ENCODE results near the gene SCRT2.

SCRT2 gene

DNA sequence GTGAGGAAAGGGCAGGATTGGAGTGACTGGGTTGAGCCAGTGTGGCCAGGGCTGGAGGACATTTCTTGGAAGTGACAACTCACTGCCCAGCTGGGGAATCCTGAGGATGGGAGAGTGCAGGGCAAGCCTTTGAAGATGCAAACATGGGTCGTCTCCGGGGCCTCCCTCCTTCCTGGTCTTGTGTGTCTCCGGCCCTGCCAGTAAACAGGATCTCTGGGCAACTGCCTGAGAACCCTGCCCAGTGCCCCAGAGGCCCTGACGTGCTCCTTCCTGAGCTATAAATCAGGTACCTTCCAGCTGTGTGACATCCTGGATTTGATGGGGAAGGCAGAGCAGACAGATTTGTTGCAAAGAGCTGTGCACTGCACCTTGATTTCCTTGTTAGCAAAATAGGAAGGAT lies 52.6 kb downstream of the SCRT2 start:
- DNase-seq = no peak

DNA sequence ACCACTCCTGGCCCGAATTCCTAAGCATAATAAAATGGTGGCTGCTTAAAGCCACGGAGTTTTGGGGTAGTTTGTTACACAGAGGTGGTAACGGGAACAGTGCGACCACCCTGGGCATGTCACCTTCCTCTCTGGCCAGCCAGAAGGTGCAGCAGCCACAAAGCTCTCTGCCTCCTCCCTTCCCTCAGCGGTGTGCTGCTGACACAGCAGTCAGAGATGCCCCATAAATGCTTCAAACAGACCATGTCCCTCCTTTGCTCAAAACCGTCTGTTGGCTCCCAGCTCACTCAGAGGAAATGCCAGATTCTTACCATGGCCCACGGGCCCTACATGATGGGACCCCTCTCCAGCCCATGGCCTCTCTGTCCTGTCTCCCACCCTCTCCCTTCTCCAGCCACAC lies 53.4 kb downstream of the SCRT2 start:
- DNase-seq = no peak

DNA sequence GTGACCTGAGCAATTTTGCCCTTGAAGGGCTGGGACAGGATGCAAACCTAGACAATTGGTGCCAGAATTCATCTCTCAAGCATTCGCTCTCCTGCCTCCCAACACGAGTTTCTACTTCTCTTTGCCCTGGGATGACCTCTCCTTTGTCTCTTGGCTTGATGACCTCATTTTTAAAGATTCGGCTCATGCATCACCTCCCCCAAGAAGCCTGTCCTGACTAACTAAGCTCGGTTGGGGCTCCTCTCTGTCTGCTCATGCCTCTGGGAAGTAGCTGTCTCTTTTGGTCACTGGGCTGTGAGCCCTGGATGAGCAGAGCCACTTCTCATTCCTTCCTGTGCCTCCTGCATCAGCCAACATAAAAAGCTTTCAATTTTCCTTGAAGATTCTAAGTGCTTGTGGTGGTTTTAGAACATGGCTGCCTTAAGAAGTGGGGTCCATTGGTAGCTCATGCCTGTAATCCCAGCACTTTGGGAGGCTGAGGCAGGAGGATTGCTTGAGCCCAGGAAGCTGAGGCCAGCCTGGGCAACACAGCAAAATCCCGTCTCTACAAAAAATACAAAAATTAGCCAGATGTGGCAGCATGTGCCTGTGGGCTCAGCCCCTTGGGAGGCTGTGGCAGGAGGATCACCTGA lies 54.4 kb downstream of the SCRT2 start:
- DNase-seq = no peak

- DNase-seq = no peak
Observed at GRCh38 chr20:620246-620645, 55.4 kb downstream of the SCRT2 start.

- no peak for DNase-seq
Observed at GRCh38 chr20:618980-619379, 56.6 kb downstream of the SCRT2 start.

DNA sequence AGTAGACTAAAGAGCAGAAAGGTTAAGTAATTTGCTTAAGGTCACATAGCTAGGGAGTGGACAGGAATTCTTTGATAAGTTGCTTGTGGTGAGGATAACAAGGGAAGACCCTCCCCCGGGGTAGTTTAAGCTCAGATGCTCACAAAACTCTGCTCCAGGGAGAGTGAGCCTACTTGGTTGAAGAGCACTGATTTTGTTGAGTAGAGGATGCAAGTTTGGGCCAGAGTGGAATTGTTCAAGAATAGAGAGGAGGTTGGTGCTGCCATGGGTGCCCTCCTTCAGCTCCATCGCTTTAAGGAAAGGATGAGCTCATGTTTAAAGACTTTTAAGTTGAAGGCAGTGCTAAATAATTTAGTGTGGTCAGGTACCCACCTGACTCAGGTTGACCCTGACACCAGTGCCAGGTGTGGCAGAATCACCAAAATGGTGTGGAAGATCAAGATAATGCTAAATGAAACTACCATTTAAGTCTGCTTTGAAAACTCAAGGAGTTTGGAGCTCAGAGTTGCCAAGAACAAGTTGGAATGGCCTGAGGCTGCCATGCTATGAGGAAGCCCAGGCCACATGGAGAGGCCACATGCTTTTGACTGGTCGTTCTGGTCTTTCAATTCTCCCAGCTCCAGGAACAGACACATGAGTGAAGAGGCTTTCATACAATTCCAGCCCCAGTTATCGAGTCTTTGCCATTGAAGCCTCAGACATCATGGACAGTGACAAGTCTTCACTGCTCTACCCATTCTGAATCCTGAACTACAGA lies 57.5 kb downstream of the SCRT2 start:
- no peak for DNase-seq

DNA sequence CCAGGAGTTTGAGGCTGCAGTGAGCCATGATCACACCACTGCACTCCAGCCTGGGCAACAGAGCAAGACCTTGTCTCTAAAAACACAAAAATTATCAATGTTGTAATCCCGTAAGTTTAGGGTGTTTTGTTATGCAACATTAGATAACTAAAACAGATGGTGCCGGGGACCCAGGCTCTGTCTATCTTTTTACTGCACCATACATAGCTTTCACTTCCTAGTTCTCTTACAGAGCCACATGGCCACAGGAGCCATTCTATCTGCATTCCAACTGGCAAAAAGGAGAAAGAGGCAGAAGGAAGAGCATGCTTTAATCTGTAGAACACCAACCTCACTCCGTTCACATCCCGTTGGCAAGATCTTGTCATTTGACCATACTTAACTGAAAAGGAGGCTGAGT lies 60.1 kb downstream of the SCRT2 start:
- no peak for DNase-seq

DNA sequence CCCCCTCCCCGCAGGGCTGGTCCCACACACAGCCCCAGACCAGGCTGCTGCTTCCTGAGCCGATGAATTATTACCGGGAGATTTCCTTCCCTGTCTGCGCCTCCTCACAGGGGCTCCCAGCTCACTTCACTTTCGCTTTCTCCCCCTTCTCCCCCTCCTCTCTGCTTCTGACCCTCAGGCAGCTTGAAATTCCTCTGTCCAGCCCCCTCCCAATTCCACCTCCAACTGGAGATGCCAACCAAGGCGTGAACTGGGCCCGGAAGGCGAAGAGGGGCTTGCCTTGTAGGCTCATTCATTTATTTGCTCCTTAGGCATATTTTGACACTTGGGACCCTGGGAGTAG lies 63.8 kb downstream of the SCRT2 start:
- DNase-seq = no peak

Measured in NCI-H2029 (cell line).